Measurements from ENCODE around the gene MAP1LC3B.

Gene MAP1LC3B

GRCh38 chr16:87389245-87389644 is 2.9 kb upstream of the MAP1LC3B start:
- TF ChIP-seq, protein P1, sequence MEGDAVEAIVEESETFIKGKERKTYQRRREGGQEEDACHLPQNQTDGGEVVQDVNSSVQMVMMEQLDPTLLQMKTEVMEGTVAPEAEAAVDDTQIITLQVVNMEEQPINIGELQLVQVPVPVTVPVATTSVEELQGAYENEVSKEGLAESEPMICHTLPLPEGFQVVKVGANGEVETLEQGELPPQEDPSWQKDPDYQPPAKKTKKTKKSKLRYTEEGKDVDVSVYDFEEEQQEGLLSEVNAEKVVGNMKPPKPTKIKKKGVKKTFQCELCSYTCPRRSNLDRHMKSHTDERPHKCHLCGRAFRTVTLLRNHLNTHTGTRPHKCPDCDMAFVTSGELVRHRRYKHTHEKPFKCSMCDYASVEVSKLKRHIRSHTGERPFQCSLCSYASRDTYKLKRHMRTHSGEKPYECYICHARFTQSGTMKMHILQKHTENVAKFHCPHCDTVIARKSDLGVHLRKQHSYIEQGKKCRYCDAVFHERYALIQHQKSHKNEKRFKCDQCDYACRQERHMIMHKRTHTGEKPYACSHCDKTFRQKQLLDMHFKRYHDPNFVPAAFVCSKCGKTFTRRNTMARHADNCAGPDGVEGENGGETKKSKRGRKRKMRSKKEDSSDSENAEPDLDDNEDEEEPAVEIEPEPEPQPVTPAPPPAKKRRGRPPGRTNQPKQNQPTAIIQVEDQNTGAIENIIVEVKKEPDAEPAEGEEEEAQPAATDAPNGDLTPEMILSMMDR (IDR thresholded peaks at IDR 0.05), result no peak

GRCh38 chr16:87390641-87391323 is 1.4 kb upstream of the MAP1LC3B start:
- TF ChIP-seq, protein P1 (IDR thresholded peaks at IDR 0.05), result no peak

GRCh38 chr16:87391324-87391949 is 699 bp upstream of the MAP1LC3B start:
- TF ChIP-seq, protein P1 (IDR thresholded peaks at IDR 0.05), result no peak

GRCh38 chr16:87392821-87393679 is 914 bp downstream of the MAP1LC3B start:
- TF ChIP-seq, protein P1 (IDR thresholded peaks at IDR 0.05), result no peak

GRCh38 chr16:87393680-87394055 is 1.5 kb downstream of the MAP1LC3B start:
- TF ChIP-seq, protein P1 (IDR thresholded peaks at IDR 0.05), result no peak

GRCh38 chr16:87395181-87395842 is 3.2 kb downstream of the MAP1LC3B start:
- TF ChIP-seq, protein P1 (IDR thresholded peaks at IDR 0.05), result no peak

Measured in LNCAP (cell line).